Measurements from ENCODE around the gene CELF4.

CELF4 gene

GRCh38 chr18:37334631-37335408 lies 230.8 kb downstream of the CELF4 start:
- TF ChIP-seq, protein P1, sequence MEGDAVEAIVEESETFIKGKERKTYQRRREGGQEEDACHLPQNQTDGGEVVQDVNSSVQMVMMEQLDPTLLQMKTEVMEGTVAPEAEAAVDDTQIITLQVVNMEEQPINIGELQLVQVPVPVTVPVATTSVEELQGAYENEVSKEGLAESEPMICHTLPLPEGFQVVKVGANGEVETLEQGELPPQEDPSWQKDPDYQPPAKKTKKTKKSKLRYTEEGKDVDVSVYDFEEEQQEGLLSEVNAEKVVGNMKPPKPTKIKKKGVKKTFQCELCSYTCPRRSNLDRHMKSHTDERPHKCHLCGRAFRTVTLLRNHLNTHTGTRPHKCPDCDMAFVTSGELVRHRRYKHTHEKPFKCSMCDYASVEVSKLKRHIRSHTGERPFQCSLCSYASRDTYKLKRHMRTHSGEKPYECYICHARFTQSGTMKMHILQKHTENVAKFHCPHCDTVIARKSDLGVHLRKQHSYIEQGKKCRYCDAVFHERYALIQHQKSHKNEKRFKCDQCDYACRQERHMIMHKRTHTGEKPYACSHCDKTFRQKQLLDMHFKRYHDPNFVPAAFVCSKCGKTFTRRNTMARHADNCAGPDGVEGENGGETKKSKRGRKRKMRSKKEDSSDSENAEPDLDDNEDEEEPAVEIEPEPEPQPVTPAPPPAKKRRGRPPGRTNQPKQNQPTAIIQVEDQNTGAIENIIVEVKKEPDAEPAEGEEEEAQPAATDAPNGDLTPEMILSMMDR (IDR thresholded peaks at IDR 0.05): no peak
- H3K36me3 ChIP-seq (ENCODE audit: control insufficient read depth, insufficient read depth, low read length): no peaks in the 10 kb centered on the region
- no peaks in the 10 kb centered on the region for H3K79me2 ChIP-seq
- no peak overlapping the region for H2AFZ ChIP-seq
- no peak overlapping the region for H3K4me3 ChIP-seq (ENCODE audit: low read depth, low read length)
- no peak overlapping the region for H3K9ac ChIP-seq
- no peaks in the 10 kb centered on the region for H3K27me3 ChIP-seq (ENCODE audit: control insufficient read depth, insufficient read depth, low read length)
- no peak overlapping the region for H3K27ac ChIP-seq
- H3K9me3 ChIP-seq (ENCODE audit: control insufficient read depth, low read length): no peaks in the 10 kb centered on the region
- no peaks in the 10 kb centered on the region for H3K4me1 ChIP-seq
- no peak overlapping the region for H3K4me2 ChIP-seq (ENCODE audit: low read length)

DNA sequence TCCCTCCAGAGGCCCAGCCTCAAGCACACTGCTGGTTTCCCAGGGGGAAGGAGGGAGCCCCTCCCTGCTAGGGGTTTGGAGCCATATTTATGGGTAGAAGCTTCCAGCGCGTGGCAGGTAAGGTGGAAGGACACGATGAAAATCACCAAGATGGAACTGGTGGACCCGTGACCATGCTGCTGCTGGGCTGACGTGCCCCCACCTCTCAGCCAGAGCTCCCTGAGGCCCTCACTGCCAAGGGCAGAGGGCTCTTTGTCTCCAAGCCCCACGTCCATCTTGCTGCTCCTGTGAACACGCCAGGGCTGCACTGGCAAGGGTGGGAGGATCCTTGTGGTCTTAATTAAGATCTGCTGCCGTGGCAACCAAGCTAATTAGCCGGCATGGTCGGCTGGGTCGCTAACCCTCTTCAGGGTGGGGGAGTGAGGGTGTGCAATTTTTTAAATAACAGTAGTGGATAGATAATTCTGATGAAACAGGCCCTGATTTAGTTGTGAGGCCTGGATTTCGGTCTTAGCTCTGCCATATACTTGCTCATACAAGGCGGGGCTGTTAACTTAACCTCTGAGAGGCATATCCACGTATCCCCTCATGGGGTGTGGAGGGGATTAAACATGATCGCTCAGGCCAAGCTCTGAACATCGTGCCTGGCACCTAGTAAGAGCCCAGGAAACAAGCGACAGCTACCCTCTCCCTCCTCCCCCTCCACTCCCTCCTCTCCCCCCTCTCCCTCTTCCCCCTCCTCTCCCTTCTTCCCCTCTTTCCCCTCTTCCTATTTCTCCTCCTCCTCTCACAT lies 232.8 kb downstream of the CELF4 start:
- no peak overlapping the region for H3K4me3 ChIP-seq (ENCODE audit: low read depth, low read length)
- no peaks in the 10 kb centered on the region for H3K4me1 ChIP-seq
- TF ChIP-seq, protein P1 (IDR thresholded peaks at IDR 0.05): no peak
- no peak overlapping the region for H2AFZ ChIP-seq
- no peaks in the 10 kb centered on the region for H3K27me3 ChIP-seq (ENCODE audit: control insufficient read depth, insufficient read depth, low read length)
- H3K4me2 ChIP-seq (ENCODE audit: low read length): no peak overlapping the region
- no peaks in the 10 kb centered on the region for H3K9me3 ChIP-seq (ENCODE audit: control insufficient read depth, low read length)
- no peaks in the 10 kb centered on the region for H3K79me2 ChIP-seq
- no peak overlapping the region for H3K27ac ChIP-seq
- no peak overlapping the region for H3K9ac ChIP-seq
- no peaks in the 10 kb centered on the region for H3K36me3 ChIP-seq (ENCODE audit: control insufficient read depth, insufficient read depth, low read length)

DNA sequence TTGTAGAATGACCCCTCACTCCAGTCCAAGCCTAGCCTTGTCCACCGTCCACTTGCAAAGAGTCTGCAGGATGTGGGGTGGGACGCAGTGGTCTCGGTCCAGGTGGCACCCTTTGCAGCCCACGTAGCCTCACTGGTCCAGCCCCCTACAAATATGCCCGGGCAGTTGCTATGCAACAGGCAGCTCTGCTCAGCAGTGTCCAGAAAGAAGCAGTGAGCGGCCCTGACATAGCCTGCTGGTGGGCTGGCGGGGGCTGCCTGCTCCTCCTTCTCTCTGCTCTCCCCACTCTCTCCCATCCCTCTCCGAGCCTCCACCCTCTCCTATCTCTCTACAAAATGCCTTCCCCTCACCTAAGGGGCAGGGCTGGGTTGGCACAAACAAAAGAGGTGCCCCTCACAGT lies 233.4 kb downstream of the CELF4 start:
- Histone ChIP-seq H3K4me1 (no peaks in the 10 kb centered on the region), H3K4me3 (ENCODE audit: low read depth, low read length) (no peak overlapping the region), H3K4me2 (ENCODE audit: low read length) (no peak overlapping the region), H3K9me3 (ENCODE audit: control insufficient read depth, low read length) (no peaks in the 10 kb centered on the region), H3K27me3 (ENCODE audit: control insufficient read depth, insufficient read depth, low read length) (no peaks in the 10 kb centered on the region), H3K9ac (no peak overlapping the region), H3K36me3 (ENCODE audit: control insufficient read depth, insufficient read depth, low read length) (no peaks in the 10 kb centered on the region), H2AFZ (no peak overlapping the region), H3K79me2 (no peaks in the 10 kb centered on the region), H3K27ac (no peak overlapping the region)
- TF ChIP-seq, protein P1 (IDR thresholded peaks at IDR 0.05): no peak

DNA sequence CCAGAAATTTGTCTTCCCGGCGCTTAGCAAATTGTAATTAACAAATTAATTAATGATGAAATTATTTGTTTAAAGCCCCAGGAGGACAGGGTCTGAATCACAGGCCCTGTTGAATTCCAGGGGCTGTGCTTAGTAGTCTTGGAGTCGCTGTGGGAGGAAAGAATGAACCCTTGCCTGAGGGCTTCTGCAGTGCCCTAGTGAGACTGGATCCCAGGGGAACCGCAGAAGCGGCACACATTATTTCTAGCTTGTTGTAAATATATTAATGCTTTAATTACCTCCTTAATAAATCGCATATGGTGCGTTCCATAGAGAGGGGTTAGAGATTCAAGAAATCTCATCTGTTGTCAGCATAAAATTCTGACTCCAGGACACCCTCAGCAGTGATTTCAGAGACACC lies 235.4 kb downstream of the CELF4 start:
- Histone ChIP-seq H3K4me1 (no peaks in the 10 kb centered on the region), H3K27ac (no peak overlapping the region), H2AFZ (no peak overlapping the region), H3K36me3 (ENCODE audit: control insufficient read depth, insufficient read depth, low read length) (no peaks in the 10 kb centered on the region), H3K9me3 (ENCODE audit: control insufficient read depth, low read length) (no peaks in the 10 kb centered on the region), H3K27me3 (ENCODE audit: control insufficient read depth, insufficient read depth, low read length) (no peaks in the 10 kb centered on the region), H3K79me2 (no peaks in the 10 kb centered on the region), H3K9ac (no peak overlapping the region), H3K4me2 (ENCODE audit: low read length) (no peak overlapping the region), H3K4me3 (ENCODE audit: low read depth, low read length) (no peak overlapping the region)
- TF ChIP-seq, protein P1 (IDR thresholded peaks at IDR 0.05): no peak
